ENCODE results near the gene SLC1A7.

Gene SLC1A7

GRCh38 chr1:53076165-53076564, 66.3 kb downstream of the SLC1A7 start:
- no peaks in the 10 kb centered on the region for H3K36me3 ChIP-seq (ENCODE audit: insufficient read depth, low read length)
- no peak overlapping the region for H3K4me3 ChIP-seq (ENCODE audit: low read length, poor library complexity, severe bottlenecking)
- no peaks in the 10 kb centered on the region for H3K9me2 ChIP-seq (replicated peaks; ENCODE audit: low read depth, low read length)
- H4K20me1 ChIP-seq (ENCODE audit: insufficient read depth, low read length, poor library complexity, severe bottlenecking), result no peaks in the 10 kb centered on the region
- H3K9me3 ChIP-seq (ENCODE audit: insufficient read depth, low read depth, low read length), result no peaks in the 10 kb centered on the region
- no peak overlapping the region for H3K4me2 ChIP-seq (ENCODE audit: low read depth, low read length, poor library complexity, severe bottlenecking)
- H3K79me2 ChIP-seq (ENCODE audit: insufficient read depth, low read length), result no peaks in the 10 kb centered on the region
- TF ChIP-seq, protein P1, sequence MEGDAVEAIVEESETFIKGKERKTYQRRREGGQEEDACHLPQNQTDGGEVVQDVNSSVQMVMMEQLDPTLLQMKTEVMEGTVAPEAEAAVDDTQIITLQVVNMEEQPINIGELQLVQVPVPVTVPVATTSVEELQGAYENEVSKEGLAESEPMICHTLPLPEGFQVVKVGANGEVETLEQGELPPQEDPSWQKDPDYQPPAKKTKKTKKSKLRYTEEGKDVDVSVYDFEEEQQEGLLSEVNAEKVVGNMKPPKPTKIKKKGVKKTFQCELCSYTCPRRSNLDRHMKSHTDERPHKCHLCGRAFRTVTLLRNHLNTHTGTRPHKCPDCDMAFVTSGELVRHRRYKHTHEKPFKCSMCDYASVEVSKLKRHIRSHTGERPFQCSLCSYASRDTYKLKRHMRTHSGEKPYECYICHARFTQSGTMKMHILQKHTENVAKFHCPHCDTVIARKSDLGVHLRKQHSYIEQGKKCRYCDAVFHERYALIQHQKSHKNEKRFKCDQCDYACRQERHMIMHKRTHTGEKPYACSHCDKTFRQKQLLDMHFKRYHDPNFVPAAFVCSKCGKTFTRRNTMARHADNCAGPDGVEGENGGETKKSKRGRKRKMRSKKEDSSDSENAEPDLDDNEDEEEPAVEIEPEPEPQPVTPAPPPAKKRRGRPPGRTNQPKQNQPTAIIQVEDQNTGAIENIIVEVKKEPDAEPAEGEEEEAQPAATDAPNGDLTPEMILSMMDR (conservative IDR thresholded peaks at IDR 0.05; ENCODE audit: low read length), result no peak
- no peak for TF ChIP-seq EZH2phosphoT487 (IDR thresholded peaks at IDR 0.05; ENCODE audit: borderline replicate concordance)
- H3K27me3 ChIP-seq (ENCODE audit: insufficient read depth, low read length, poor library complexity, severe bottlenecking), result no peaks in the 10 kb centered on the region
- H3K4me1 ChIP-seq (ENCODE audit: insufficient read depth, low read length, poor library complexity, severe bottlenecking), result no peaks in the 10 kb centered on the region
- H2AFZ ChIP-seq (ENCODE audit: low read length), result no peak overlapping the region
- H3F3A ChIP-seq (ENCODE audit: low read depth), result no peaks in the 10 kb centered on the region
- no peak overlapping the region for H3K9ac ChIP-seq (ENCODE audit: low read depth, low read length, poor library complexity, severe bottlenecking)

DNA sequence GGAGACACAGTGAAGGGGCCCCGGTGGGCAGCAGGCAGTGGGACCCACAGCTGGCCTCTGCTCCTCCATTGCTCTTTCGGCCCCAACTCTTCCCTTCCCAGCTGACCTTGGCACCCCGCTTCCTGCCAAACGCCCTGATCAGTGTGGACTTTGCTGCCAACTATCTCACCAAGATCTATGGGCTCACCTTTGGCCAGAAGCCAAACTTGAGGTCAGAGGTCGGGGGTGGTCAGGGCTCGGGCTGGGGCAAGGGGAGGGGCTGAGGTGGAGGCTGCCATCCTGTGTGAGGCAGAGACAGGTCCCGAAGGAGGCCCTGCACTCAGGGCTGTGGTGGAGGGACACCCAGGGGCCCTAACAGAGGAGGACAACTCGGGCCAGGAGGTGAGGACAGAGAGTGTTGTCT, 66.7 kb downstream of the SLC1A7 start:
- Histone ChIP-seq H3F3A (ENCODE audit: low read depth) (no peaks in the 10 kb centered on the region), H3K79me2 (ENCODE audit: insufficient read depth, low read length) (no peaks in the 10 kb centered on the region), H3K36me3 (ENCODE audit: insufficient read depth, low read length) (no peaks in the 10 kb centered on the region), H3K9me2 (replicated peaks; ENCODE audit: low read depth, low read length) (no peaks in the 10 kb centered on the region), H2AFZ (ENCODE audit: low read length) (no peak overlapping the region), H3K27me3 (ENCODE audit: insufficient read depth, low read length, poor library complexity, severe bottlenecking) (no peaks in the 10 kb centered on the region), H3K4me3 (ENCODE audit: low read length, poor library complexity, severe bottlenecking) (no peak overlapping the region), H3K9ac (ENCODE audit: low read depth, low read length, poor library complexity, severe bottlenecking) (no peak overlapping the region), H3K4me1 (ENCODE audit: insufficient read depth, low read length, poor library complexity, severe bottlenecking) (no peaks in the 10 kb centered on the region), H4K20me1 (ENCODE audit: insufficient read depth, low read length, poor library complexity, severe bottlenecking) (no peaks in the 10 kb centered on the region), H3K9me3 (ENCODE audit: insufficient read depth, low read depth, low read length) (no peaks in the 10 kb centered on the region), H3K4me2 (ENCODE audit: low read depth, low read length, poor library complexity, severe bottlenecking) (no peak overlapping the region)
- no peak for TF ChIP-seq EZH2phosphoT487 (IDR thresholded peaks at IDR 0.05; ENCODE audit: borderline replicate concordance)
- TF ChIP-seq, protein P1 (conservative IDR thresholded peaks at IDR 0.05; ENCODE audit: low read length), result no peak

GRCh38 chr1:53075206-53075605, 67.2 kb downstream of the SLC1A7 start:
- H3K79me2 ChIP-seq (ENCODE audit: insufficient read depth, low read length), result no peaks in the 10 kb centered on the region
- H3K4me1 ChIP-seq (ENCODE audit: insufficient read depth, low read length, poor library complexity, severe bottlenecking), result no peaks in the 10 kb centered on the region
- H3K9me2 ChIP-seq (replicated peaks; ENCODE audit: low read depth, low read length), result no peaks in the 10 kb centered on the region
- no peaks in the 10 kb centered on the region for H4K20me1 ChIP-seq (ENCODE audit: insufficient read depth, low read length, poor library complexity, severe bottlenecking)
- no peaks in the 10 kb centered on the region for H3K36me3 ChIP-seq (ENCODE audit: insufficient read depth, low read length)
- no peak overlapping the region for H2AFZ ChIP-seq (ENCODE audit: low read length)
- H3K4me3 ChIP-seq (ENCODE audit: low read length, poor library complexity, severe bottlenecking), result no peak overlapping the region
- H3K27me3 ChIP-seq (ENCODE audit: insufficient read depth, low read length, poor library complexity, severe bottlenecking), result no peaks in the 10 kb centered on the region
- no peak overlapping the region for H3K9ac ChIP-seq (ENCODE audit: low read depth, low read length, poor library complexity, severe bottlenecking)
- no peaks in the 10 kb centered on the region for H3K9me3 ChIP-seq (ENCODE audit: insufficient read depth, low read depth, low read length)
- H3F3A ChIP-seq (ENCODE audit: low read depth), result no peaks in the 10 kb centered on the region
- TF ChIP-seq EZH2phosphoT487 (IDR thresholded peaks at IDR 0.05; ENCODE audit: borderline replicate concordance), result no peak
- no peak overlapping the region for H3K4me2 ChIP-seq (ENCODE audit: low read depth, low read length, poor library complexity, severe bottlenecking)
